LHCN-M2 (cell line): Measurements from ENCODE around the gene CD160. TPM values are rescaled to one million over a fixed set of nuclear protein-coding genes. Genes with fewer than 3 reads are reported as not detected.

Experiments
- total RNA-seq: library from RNA; depleted of rRNA; stranded (reverse); fragments of >200 nt; gene quantifications from 2 replicates; pipeline ENCODE4 v1.2.3, GENCODE V29; 2014; rRNA removed

The CD160 gene
- total RNA-seq, 1 experiment from 2014 or later: not detected

Other genes starting within 250 kb of the CD160 start
- 47.4 and 58.4 TPM in 2 replicates for gene GPR89A, start 111.5 kb upstream of the CD160 start, total RNA-seq
- 0.13 and 0.69 TPM in 2 replicates for gene PDZK1, start 12.1 kb upstream of the CD160 start, total RNA-seq
- 10.4 and 13.3 TPM in 2 replicates for gene RNF115, start 104.6 kb downstream of the CD160 start, total RNA-seq
- 36.5 and 43.6 TPM in 2 replicates for gene POLR3C, start 104.7 kb downstream of the CD160 start, total RNA-seq
- gene NUDT17, start 126.1 kb downstream of the CD160 start, total RNA-seq: 2.4 and 5.6 TPM in 2 replicates
- gene PIAS3, start 139.6 kb downstream of the CD160 start, total RNA-seq: 44.1 and 49.4 TPM in 2 replicates
- 1.5 and 2.3 TPM in 2 replicates for gene ANKRD35, start 166.4 kb downstream of the CD160 start, total RNA-seq
- gene ITGA10, start 190.6 kb downstream of the CD160 start, total RNA-seq: 113 and 135 TPM in 2 replicates
- gene PEX11B, start 199.2 kb downstream of the CD160 start, total RNA-seq: 38.7 and 40.1 TPM in 2 replicates
- 278 and 284 TPM in 2 replicates for gene RBM8A, start 208.0 kb downstream of the CD160 start, total RNA-seq
- 35.0 and 37.4 TPM in 2 replicates for gene LIX1L, start 238.5 kb downstream of the CD160 start, total RNA-seq
- 2.9 and 3.1 TPM in 2 replicates for gene ANKRD34A, start 245.1 kb downstream of the CD160 start, total RNA-seq
- gene POLR3GL, start 245.2 kb downstream of the CD160 start, total RNA-seq: 27.8 and 32.0 TPM in 2 replicates